GM19455 (cell line): Measurements from ENCODE around the gene UBAP2.
A peak's percentile ranks its signal among the peaks of the same experiment; 100 is the strongest.

Experiments used
- ATAC-seq: cut with Tn5 transposase; IDR thresholded peaks from one replicate; pipeline ENCODE4 v1.9.1; 2021; ENCODE audit not compliant: unreplicated experiment

The UBAP2 gene, protein sequence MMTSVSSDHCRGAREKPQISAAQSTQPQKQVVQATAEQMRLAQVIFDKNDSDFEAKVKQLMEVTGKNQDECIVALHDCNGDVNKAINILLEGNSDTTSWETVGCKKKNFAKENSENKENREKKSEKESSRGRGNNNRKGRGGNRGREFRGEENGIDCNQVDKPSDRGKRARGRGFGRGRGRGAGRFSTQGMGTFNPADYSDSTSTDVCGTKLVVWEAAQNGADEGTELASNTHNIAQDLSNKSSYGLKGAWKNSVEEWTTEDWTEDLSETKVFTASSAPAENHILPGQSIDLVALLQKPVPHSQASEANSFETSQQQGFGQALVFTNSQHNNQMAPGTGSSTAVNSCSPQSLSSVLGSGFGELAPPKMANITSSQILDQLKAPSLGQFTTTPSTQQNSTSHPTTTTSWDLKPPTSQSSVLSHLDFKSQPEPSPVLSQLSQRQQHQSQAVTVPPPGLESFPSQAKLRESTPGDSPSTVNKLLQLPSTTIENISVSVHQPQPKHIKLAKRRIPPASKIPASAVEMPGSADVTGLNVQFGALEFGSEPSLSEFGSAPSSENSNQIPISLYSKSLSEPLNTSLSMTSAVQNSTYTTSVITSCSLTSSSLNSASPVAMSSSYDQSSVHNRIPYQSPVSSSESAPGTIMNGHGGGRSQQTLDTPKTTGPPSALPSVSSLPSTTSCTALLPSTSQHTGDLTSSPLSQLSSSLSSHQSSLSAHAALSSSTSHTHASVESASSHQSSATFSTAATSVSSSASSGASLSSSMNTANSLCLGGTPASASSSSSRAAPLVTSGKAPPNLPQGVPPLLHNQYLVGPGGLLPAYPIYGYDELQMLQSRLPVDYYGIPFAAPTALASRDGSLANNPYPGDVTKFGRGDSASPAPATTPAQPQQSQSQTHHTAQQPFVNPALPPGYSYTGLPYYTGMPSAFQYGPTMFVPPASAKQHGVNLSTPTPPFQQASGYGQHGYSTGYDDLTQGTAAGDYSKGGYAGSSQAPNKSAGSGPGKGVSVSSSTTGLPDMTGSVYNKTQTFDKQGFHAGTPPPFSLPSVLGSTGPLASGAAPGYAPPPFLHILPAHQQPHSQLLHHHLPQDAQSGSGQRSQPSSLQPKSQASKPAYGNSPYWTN

GRCh38 chr9:34048727-34049629, at the start of gene UBAP2:
Gene UBAP2, minus strand, starts transcription at chr9:34048887. Its CDS starts 31,739 bp downstream, at chr9:34017148.
- ATAC-seq = peak; percentile 83

DNA sequence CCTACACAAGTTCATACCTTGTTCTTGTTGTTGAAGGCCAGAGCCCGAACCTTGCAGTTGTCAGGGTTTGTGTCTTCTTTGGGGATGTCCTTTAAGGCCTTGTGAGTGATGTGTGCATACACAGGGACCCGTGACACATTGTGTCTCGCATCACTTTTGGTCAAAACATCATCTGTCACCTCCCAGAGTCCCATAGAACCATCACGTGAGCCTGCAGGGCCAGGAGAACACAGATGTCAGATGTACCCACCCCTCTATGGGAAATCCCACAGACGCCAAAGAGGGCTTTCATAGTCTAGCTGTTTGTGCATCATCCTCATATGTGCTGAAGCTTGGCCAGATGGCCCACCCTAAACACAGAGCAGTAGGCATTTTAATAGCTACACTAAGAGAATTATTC, 49.6 kb upstream of the UBAP2 start:
- no peak for ATAC-seq

DNA sequence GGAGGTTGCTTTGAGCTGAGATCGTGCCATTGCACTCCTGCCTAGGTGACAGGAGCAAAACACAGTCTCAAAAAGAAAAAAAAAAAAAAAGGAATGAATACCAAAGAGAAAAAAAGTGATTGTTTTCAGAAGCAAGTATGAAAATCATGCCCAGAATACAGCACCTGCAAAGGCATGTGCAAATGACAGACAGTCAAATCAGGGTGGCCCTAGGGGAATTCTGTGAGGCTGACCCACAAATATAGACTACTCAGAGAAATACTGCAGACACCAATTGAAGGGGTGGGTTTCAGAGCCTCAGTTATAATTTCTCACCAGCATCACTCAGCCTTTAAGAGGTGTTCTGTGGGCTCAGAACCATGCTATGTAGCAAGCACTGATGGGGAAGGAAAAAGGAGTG, 49.2 kb upstream of the UBAP2 start:
- ATAC-seq = no peak

GRCh38 chr9:34096751-34097150, 48.1 kb upstream of the UBAP2 start:
- ATAC-seq = no peak

DNA sequence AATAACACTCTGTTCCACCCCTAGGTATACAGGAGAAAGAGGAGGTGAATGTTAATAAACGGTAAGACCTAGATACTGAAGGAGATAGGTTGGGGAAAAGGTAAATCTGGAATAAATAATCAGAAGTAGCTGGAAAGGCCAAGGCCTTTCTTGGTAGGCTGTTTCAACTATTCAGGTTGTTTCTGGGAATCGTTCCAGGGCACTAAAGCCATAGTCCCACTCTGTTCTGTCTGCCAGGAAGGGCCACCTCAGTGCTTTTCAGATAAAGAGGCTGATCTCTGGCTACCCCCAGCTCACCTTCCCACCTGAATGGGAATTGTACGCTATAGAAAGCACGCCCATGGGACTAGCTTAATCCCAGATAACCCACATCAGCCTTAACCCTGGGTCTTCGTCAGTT, 44.9 kb upstream of the UBAP2 start:
- no peak for ATAC-seq

- no peak for ATAC-seq
Measured at GRCh38 chr9:34089311-34089710, 40.6 kb upstream of the UBAP2 start.

DNA sequence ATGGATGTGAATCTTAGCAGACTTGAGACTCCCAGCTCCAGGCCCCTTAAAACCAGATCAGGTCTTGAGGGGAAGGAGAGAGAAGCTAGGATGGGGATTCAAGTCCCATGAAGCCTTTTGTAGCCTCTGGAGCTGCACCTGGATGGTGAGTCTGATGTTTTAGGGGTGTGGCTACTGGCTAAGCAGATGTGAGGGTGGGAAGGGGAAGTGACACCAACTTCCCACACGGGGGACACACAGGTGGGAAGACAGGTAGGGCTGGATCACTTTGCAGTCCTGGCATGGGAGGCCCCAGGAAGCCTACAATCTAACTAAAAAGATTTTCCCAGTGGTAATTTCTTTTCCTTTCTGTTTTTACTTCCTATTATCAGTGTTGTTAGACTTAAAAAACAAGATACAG, 38.7 kb upstream of the UBAP2 start:
- no peak for ATAC-seq

DNA sequence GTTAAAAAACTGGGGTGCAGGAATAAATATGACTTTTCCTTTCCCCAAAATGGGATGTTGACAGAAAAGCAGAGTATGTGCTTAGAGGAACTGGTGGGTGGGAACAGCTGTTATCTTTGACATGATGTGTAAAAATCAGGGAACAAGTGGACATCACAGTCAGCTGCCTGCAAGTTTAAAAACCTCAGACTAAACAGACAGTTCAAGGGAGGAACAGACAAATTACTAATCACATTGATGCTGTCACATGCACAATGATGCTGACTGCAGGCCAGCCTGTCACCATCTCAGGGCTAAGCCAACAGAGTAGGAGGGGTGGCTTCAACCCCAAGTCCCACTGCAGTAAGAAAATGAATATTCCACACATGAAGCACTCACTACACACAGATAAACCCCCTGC, 38.2 kb upstream of the UBAP2 start:
- no peak for ATAC-seq

DNA sequence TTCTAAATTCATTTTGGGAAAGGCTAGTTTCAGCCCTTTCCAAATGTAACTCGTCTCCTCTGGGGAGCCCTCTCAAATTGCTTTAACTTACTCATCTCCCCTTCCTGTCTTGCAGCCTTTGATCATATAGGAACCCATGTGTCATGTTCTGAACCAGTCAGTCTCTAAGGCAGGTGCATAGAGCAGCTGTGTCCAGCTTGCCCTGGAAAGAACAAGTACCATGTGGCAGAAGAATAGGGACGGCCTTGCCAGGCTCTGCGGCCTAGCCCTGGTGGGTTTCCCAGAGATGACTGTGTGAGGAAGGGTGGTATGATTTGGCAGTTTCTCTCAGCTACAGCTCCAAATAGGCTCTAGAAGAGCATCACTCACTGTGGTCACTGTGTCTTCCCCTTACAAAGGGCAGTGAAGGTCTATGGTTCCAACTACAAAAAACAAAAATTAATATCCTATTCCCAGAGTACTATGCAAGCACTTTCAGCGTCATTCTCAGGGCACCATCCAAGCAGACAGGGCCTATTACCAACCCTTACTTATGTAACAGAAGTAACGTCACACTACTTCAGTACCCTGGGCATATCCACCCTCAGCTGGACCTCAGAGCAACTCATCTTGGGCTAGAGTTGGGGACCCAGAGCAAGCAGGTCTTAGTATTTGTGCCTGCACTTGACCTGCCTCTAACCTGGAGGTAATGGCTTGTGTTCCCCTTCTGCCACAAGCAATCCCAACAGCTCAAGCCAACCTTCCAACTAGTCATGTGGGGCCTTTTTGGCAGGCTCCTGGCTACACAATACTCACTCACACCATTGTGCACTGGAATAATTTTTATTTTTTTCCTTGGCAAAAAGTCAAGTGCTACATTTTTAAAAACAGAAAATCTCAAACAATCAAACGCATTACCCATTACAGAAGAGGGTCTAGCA, 37.2 kb upstream of the UBAP2 start:
- no peak for ATAC-seq

DNA sequence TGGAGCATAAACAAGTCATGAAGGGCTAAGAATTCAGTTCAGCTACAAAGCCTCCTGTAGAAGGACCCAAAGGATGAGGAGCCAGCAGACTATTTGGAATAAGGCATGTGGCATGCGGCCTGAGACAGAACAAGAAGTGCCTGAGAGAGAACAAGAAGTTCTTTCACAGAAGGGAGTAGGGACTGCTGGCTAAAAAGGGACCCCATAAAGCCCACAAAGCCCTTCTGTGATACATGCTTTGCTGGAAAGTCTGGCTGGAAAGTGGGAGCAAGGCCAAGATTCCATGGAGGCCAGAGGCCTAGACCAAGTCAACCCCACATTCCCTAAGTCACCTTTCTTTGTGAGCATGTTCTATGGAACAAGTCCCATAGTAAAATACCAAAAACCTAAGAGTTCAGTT, 35.9 kb upstream of the UBAP2 start:
- no peak for ATAC-seq

DNA sequence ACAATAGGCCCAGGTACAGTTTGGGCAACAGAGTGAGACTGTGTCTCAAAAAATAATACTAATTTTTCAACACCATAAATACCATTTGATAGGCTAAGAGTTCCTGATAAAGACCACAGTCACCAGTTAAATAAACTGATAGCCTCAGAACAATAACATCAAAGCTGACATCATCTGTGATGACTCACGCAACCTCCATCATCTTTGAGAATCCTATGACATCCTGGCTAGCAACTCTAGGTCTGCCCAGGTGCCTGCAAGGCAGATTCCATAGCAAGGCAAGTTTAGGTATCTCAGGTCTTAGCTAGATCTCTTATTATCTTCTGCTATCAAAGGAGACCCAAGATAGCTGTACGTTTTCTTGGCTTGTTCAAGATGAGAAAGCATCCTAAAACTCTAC, 30.5 kb upstream of the UBAP2 start:
- ATAC-seq = no peak

DNA sequence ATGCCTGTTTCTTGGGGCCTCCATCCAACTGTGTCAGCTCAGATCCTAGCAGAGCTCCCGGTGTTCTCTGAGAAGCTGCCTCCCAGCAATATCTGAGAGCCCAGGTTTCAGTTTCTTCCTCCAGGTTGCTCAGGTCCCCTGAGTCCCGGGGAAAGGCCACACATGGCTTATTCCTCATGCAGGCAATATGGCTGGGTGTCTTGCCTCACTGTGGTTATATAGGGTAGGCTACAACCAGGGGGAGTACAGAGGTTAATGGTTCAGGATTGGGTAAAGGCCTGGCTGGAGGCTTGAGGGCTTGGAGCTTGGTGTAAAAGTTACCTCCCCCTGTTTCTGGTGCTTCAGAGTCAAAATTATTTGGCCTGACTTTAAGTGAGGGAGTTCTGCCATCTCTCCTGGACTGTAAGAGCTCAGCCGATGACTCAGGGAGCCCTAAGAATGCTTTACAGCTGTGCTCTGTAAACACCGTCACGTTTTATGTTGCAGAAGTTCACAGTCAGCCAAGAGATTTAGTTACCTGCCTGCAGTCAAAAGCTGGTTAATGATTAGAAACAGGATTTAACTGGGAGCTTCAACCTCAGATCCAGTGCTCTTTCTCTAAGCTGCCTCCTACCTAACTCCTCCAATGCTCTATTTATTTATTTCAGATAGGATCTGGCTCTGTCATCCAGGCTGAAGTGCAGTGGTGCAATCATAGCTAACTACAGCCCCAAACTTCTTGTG, 24.3 kb upstream of the UBAP2 start:
- no peak for ATAC-seq

DNA sequence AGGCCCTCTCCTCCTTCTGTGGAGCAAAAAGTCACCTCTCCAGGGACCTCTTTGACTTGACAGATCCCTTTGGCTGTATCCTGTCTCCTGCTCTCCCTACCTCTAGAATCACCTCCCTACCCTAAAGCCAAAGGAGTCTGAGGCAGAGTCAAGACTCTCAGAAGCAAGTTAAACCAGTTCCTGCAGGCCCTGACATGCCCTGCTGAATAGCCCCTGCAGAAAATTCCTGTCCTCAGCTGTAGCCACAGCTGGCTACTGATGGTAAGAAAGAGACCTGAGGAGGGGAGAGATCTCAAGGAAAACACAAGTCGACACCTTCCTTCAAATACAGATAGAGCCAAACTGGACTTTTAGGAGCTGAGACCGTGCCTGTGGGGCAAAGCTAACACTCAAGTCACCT, 23.7 kb upstream of the UBAP2 start:
- ATAC-seq = no peak

GRCh38 chr9:34070606-34071324, 22.1 kb upstream of the UBAP2 start:
- ATAC-seq = no peak

DNA sequence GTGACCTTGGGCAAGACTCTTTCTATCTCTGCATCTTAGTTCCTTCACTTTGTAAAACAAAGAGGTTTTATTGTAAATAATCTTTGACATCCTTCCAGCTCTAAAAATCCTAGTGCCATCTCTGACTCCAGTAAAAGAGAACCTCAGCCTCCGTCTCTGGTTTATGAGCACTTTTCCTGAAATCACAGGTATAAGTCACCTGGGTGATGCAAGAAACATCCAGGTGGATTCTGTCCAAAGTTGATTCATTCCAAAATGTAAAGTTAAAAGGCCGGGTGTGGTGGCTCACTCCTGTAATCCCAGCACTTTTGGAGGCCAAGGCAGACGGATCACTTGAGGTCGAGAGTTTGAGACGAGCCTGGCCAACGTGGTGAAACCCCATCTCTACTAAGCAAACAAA, 21.1 kb upstream of the UBAP2 start:
- ATAC-seq = no peak

GRCh38 chr9:34065541-34065940, 16.9 kb upstream of the UBAP2 start:
- ATAC-seq = no peak

- ATAC-seq = no peak
Measured at GRCh38 chr9:34059954-34060353, 11.3 kb upstream of the UBAP2 start.

GRCh38 chr9:34059281-34059680, 10.6 kb upstream of the UBAP2 start:
- ATAC-seq = no peak
